C4-2B (cell line): ENCODE measurements around the gene GJC2.

Source experiments
- CTCF ChIP-seq: fragments of 450-650 bp; conservative IDR thresholded peaks from 2 replicates; pipeline ENCODE4 v1.5.1; 2017; ENCODE audit warnings: mild to moderate bottlenecking
- ZFX ChIP-seq: fragments of 450-650 bp; IDR thresholded peaks from 2 replicates; pipeline ENCODE4 v1.6.1; 2017

GRCh38 chr1:228117335-228117734 lies 32.4 kb upstream of the GJC2 start:
- TF ChIP-seq CTCF, result no peak
- no peak for TF ChIP-seq ZFX
